ENCODE results near the gene LRRC32. TPM values are rescaled to one million over a fixed set of nuclear protein-coding genes. Genes with fewer than 3 reads are reported as not detected.
A peak's percentile ranks its signal among the peaks of the same experiment; 100 is the strongest.

LRRC32 gene
- total and polyA plus RNA-seq, 8 donors = 14.0 to 270 (median 23.9) TPM

- intact Hi-C loops (cut with DNase I; ENCODE audit: low total_unique reads) = no loop called here
- Histone ChIP-seq H3K4me1 (peaks cover 6 to 30% (median 19%) of the 10 kb centered on the region in 4 donors), H3K27me3 (peaks cover 0 to 25% (median 8%) of the 10 kb centered on the region in 3 donors), H3K36me3 (peaks cover 0 to 23% (median 16%) of the 10 kb centered on the region in 4 donors), H3K27ac (peak overlapping the region in 4 of 5 donors; percentile 3 to 56 (median 24)), H3K9me3 (no peaks in the 10 kb centered on the region), H3K4me3 (no peak overlapping the region)
- 53 to 94% (median 82%) methylated on average over 2 of the region's 2 CpGs for WGBS, 5 donors
- no peak for DNase-seq
- no peak for TF ChIP-seq POLR2AphosphoS5 (IDR thresholded peaks at IDR 0.05)
These were observed 5.4 kb downstream of the LRRC32 start for GRCh38 chr11:76665172-76665571.

DNA sequence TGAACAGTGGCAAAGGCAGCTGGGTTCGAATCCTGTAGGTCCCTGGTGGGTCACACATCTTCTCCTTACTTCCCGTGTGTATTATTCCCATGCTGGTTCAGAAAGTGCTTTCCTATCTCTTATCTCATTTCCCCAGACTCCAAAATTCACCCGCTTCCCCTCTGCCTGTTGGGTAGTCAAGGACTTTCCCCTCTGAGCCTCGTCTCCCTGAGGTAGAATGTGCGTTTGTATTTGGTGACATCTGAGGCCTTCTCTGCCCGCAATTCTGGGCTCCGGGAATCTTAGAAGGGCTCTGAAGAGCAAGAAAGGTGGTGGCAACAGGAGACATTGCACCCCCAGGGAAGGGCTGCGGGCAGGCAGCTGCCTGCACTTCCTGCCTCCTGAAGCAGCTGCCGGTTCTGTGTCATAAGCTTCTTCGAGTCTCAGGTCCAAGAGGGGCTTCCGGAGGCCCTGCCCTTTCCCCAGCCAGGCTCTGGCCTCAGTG lies 5.9 kb downstream of the LRRC32 start:
- H3K27ac ChIP-seq = peak overlapping the region in 4 of 5 donors; percentile 3 to 56 (median 30)
- H3K4me3 ChIP-seq = no peak overlapping the region
- H3K36me3 ChIP-seq = peaks cover 0 to 29% (median 21%) of the 10 kb centered on the region in 4 donors
- no peaks in the 10 kb centered on the region for H3K9me3 ChIP-seq
- intact Hi-C loops (cut with DNase I; ENCODE audit: low total_unique reads) = no loop called here
- no peak for TF ChIP-seq POLR2A (IDR thresholded peaks at IDR 0.05)
- TF ChIP-seq CTCF (IDR thresholded peaks at IDR 0.05) = no peak
- no peak for TF ChIP-seq POLR2AphosphoS5 (IDR thresholded peaks at IDR 0.05)
- no peak for TF ChIP-seq EP300 (IDR thresholded peaks at IDR 0.05)
- H3K27me3 ChIP-seq = peaks cover 0 to 20% (median 2%) of the 10 kb centered on the region in 3 donors
- H3K4me1 ChIP-seq = peaks cover 5 to 25% (median 14%) of the 10 kb centered on the region in 4 donors
- WGBS, 5 donors = 63 to 72% (median 64%) methylated on average over 11 of the region's 11 CpGs
- no peak for DNase-seq

- TF ChIP-seq POLR2A (IDR thresholded peaks at IDR 0.05) = no peak
- TF ChIP-seq CTCF (IDR thresholded peaks at IDR 0.05) = no peak
- no peak for TF ChIP-seq EP300 (IDR thresholded peaks at IDR 0.05)
- TF ChIP-seq POLR2AphosphoS5 (IDR thresholded peaks at IDR 0.05) = no peak
- 84 to 93% (median 90%) methylated on average over 7 of the region's 7 CpGs for WGBS, 5 donors
- peak overlapping the region in 2 of 5 donors; percentile 32 to 56 for H3K27ac ChIP-seq
- DNase-seq = no peak
- intact Hi-C loops (cut with DNase I; ENCODE audit: low total_unique reads) = no loop called here
- peaks cover 0 to 31% (median 26%) of the 10 kb centered on the region in 4 donors for H3K36me3 ChIP-seq
- no peaks in the 10 kb centered on the region for H3K9me3 ChIP-seq
- H3K4me1 ChIP-seq = peaks cover 5 to 24% (median 13%) of the 10 kb centered on the region in 4 donors
- peaks cover 0 to 13% (median 0%) of the 10 kb centered on the region in 3 donors for H3K27me3 ChIP-seq
- no peak overlapping the region for H3K4me3 ChIP-seq
These were observed 6.6 kb downstream of the LRRC32 start for GRCh38 chr11:76663912-76664440.

DNA sequence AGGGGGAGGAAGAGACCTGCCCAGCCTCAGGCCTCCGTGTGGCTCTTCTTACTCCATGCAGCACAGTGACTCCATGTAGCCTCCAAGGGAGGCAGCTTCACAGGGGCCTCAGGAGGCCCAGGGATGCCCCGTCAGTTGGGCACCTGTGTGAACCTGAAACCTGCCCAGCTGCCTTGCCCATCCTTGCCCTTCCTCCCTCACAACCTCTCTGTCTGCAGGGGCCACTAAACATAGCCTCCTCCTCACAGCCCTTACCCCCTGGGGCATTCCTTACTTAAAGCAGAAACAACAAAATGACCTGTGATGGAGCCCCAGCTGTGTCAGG lies 7.1 kb downstream of the LRRC32 start:
- H3K4me3 ChIP-seq = no peak overlapping the region
- TF ChIP-seq POLR2AphosphoS5 (IDR thresholded peaks at IDR 0.05) (no peak), CTCF (IDR thresholded peaks at IDR 0.05) (no peak), EP300 (IDR thresholded peaks at IDR 0.05) (no peak), POLR2A (IDR thresholded peaks at IDR 0.05) (no peak)
- intact Hi-C loops (cut with DNase I; ENCODE audit: low total_unique reads) = no loop called here
- no peak overlapping the region for H3K27ac ChIP-seq
- H3K4me1 ChIP-seq = peaks cover 5 to 24% (median 13%) of the 10 kb centered on the region in 4 donors
- H3K27me3 ChIP-seq = peaks cover 0 to 9% (median 0%) of the 10 kb centered on the region in 3 donors
- no peak for DNase-seq
- 77 to 83% (median 79%) methylated on average over 1 to 2 of the region's 2 CpGs for WGBS, 5 donors
- H3K36me3 ChIP-seq = peaks cover 0 to 31% (median 27%) of the 10 kb centered on the region in 4 donors
- no peaks in the 10 kb centered on the region for H3K9me3 ChIP-seq

Measured in stomach (tissue), 9 donors.